NCI-H128 (cell line): ENCODE data around the gene ANXA10.
"Not testable (repeated sequence)": the region's sequence is repeated elsewhere in the genome, so short reads cannot be mapped to it uniquely, and the experiment has no call there.

Experiments used
- DNase-seq: peaks from one replicate; lab custom pipeline; 2025; ENCODE audit not compliant: unreplicated experiment; lab: John Stamatoyannopoulos, UW

The ANXA10 gene

DNA sequence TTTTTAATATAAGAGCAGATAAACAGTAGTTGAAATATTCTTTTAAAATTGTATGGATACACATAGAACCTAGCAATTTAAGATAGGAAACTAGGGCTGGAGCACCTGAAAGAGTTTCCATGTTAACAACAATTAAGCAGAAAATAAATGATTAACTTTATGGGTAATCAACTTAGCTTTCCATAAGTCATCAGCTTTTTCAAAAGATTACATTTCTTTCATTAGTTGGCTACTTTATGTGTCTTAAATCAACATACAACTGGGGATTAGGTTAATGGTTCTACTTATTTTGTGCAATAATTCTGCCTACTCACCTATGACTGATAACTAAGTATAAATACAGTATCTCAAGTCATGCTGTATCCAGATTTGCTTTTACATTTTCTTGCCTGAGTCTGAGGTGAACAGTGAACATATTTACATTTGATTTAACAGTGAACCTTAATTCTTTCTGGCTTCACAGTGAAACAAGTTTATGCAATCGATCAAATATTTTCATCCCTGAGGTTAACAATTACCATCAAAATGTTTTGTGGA is at the start of gene ANXA10:
Gene ANXA10 (plus strand): TSS at position 362 of the 537 bp plus-strand sequence. CDS start 164 bp downstream, at position 526.
- no peak for DNase-seq

DNA sequence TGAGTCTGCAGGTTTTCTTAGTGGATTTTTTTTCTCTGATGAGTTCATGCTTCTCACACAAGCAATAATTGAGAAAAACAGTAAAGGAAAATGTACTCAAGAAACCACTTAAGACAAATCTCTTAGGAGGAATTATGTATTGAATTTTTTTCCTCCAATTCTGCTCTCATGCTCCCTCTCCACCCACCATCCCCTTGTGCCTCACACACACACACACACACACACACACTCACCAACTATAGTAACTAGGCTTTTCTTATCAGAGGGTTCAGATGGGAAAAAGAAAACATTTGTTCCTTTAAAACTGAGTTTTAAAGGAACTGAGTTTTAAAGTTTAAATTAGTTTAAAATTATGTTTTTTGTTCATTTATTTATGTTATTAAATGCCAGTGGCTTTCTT is 47.0 kb upstream of the ANXA10 start:
- no peak for DNase-seq

GRCh38 chr4:168050002-168050401 is 42.3 kb upstream of the ANXA10 start:
- DNase-seq, result no peak

- no peak for DNase-seq
Observed at GRCh38 chr4:168051526-168051925, 40.8 kb upstream of the ANXA10 start.

DNA sequence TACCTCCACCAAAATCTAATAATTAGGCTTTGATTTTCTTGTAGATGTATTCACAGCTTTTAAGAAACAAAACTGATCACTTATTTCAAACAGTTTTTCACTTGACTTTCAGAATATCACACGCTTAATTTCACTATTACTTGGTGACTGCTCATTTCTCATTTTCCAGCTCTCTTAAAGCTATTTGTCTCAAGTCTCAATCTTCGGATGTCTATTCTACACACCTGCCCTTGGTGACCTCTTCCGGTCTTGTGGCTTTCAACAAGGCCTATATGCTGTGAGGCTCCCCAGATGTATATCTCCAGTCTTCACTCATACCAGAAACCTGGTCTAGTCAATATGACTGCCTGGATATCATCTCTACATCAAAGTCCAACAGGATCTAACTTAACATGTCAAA is 34.9 kb upstream of the ANXA10 start:
- DNase-seq, result no peak

DNA sequence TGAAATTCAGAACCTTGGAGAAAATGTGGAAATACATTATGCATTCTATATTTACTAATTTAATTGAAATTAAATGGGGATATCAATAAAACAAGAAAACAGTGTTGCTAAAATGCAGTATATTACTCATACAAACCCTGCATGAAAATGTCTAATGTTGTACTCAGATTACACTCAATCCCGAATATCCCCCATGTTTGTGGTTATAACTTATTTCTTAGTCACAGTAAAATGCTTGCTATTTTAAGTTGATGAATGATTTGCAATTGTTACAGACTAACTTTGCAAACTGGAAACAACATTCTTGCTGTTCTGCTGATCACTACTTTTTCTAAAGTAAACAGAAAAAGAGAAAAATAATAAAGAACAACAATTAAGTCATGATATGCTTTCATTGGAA is 33.1 kb upstream of the ANXA10 start:
- no peak for DNase-seq

DNA sequence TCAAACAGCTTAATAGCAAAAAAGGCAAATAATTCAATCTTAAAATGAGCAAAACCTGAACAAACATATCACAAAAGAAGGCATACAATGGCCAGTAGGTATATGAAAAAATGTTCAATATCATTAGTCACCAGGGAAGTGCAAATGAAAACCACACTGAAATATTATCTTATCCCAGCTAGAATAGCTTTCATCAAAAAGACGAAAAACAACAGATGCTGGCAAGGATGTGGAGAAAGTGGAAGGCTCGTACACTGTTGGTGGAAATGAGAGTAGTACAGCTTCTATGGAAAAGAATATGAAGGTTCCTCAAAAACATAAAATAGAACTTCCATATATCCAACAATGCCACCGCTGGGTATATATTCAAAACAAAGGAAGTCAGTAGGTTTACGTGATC is 29.3 kb upstream of the ANXA10 start:
- no peak for DNase-seq

DNA sequence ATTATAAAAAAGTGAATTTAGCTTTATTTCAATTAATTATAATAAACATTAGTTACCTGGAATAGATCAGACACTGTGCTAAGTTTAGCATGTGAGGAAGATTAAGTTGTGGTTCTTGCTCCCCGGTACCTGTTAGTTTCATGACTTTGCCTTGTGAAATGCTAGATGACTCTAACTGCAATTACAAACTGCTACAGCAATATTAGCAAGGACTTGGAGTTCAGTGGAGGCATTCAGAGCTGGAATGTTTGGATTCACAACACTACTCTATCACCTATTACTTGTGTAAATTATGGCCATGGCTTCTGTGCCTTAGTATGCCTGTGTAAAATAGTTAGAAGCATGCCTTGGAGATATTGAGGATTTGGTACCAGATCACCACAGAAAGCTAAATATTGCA is 21.4 kb upstream of the ANXA10 start:
- no peak for DNase-seq

DNA sequence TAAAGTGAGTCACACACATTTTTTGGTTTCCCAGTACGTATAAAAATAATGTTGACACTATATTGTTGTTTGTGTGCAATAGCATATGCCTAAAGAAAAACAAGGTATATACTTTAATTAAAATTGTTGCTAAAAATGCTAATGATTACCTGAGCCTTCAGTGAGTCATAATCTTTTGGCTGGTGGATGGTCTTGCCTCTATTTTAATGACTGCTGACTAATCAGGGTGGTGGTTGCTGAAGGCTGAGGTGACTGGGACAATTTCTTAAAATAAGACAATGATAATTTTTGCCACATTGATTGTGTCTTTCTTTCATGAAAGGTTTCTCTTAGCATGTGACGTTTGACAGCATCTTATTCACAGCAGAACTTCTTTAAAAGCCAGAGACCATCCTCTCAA is 21.0 kb upstream of the ANXA10 start:
- DNase-seq, result no peak

GRCh38 chr4:168074861-168075260 is 17.5 kb upstream of the ANXA10 start:
- no peak for DNase-seq

- DNase-seq, result no peak
Observed at GRCh38 chr4:168076989-168077725, 15.2 kb upstream of the ANXA10 start.

DNA sequence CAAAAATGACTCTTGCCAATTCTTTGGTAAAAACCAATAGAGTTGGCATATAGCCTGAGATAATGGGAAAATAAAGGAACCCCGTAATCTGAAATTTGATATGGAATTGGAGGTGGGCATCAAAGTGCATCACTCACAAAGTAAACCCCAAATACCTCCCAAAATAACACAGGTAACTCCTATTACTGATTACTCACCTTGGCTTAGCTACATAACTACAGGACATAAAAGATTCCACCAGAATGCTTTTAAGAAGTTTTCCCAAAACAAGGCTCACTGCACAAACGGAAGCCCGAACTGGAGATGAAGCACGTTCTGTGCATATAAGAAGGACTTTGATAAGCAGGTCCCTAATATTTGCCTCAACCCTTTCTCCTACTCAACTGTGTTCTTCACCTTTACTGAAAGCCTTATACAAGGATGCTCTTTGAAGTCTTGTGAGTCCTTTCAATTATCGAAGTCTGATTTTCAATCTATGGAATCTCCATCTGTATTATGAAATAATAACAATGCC is 14.6 kb upstream of the ANXA10 start:
- DNase-seq, result no peak

- no peak for DNase-seq
Observed at GRCh38 chr4:168082379-168082778, 10.0 kb upstream of the ANXA10 start.

DNA sequence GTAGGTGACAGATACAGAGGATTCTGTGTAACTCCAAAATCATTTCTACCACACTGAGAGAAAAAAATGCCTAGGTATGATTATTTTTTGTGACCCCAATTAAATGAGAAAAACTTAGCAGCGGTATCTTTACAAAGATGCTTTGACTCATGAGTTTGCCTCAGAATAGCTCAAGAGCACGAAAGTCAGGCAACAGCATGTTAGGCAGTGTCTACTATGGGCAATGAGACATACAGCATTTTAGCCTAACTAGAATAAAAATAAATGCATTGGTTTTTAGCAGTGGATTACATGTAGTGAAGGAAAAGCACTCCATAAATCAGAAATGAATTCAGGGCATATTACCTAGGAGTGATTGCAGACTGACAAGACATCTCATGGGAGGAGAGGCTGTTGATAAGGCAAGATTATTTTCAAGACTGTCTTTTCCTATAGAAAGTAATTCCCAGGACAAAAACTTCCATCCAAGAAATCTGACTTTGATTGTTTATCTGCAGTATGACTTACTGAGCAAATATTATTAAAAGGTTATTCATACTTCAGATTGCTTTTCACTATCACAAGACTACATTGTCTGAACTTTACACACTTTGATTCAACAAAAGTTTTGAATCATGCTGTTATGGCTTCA is 3.6 kb downstream of the ANXA10 start:
- DNase-seq, result no peak

- DNase-seq, result no peak
Observed at GRCh38 chr4:168096407-168096784, 4.1 kb downstream of the ANXA10 start.

DNA sequence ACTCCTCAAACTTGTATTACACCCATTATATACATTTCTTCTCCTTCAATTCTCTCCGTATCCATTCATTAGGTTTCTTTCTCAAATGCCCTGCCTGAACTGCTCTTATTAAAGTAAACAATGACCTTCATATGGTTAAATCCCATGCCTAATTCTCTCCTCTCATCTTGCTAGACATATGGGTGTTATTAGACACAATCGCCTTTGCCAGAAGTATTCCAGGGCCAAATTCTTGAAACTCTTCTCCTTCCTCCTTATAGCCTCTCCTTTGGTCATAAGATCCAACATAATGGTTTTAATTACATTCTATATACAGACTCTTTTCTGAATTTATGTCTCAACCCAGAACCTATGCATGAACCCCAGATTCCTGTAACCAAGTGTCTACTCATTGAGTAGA is 4.8 kb downstream of the ANXA10 start:
- DNase-seq, result no peak

- no peak for DNase-seq
Observed at GRCh38 chr4:168098248-168098717, 5.9 kb downstream of the ANXA10 start.

DNA sequence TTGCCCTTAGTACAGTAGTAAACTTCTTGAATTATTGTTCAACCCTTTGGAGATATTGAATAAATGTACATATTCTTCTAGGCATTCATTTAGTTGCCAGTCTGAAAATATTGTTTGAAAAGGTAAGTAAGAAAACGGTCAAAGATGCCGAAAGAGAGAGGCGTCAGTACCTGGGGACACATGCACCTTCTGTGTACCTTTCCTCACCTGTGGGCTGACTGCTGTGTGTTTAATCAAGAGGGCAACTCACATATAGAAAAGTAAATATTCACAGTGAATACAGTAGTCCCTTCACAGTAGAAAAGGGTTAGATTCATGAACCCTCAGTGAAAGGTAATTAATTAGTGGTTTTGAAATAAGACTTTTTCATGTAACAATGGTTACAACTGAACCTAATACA is 6.9 kb downstream of the ANXA10 start:
- no peak for DNase-seq

GRCh38 chr4:168101026-168101425 is 8.7 kb downstream of the ANXA10 start:
- no peak for DNase-seq

DNA sequence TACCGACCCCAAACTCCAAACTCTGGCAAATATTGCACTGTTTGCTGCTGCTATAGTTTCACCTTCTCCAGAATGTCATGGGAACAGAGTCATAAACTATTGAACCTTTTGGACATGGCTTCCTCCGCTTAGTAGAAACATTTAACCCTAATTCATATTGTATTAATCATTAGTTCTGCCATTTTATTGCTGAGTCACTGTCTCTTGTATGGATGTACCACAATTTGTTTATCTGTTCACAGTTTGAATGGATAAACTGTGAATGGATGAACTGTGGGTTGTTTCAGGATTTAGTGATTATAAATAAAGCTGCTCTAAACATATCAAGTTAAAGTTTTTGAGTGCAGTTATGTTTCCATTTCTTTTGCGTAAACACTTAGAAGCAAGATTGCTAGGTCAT is 10.1 kb downstream of the ANXA10 start:
- no peak for DNase-seq

- DNase-seq, result no peak
Observed at GRCh38 chr4:168109527-168109926, 17.2 kb downstream of the ANXA10 start.

DNA sequence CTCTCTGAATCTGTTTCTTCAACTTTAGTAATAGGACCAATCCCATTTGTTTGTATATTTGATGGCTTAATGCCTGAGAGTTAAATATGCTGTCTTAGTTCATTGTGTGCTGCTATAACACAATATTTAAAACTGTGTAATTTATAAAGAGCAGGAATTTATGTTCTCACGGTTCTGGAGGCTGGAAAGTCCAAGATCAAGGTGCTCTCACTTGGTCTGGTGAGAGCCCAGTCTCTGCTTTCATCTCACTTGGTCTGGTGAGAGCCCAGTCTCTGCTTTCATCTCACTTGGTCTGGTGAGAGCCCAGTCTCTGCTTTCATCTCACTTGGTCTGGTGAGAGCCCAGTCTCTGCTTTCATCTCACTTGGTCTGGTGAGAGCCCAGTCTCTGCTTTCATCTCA is 20.7 kb downstream of the ANXA10 start:
- not testable (repeated sequence) for DNase-seq
